ENCODE data around the gene TDRD3.

TDRD3 gene

GRCh38 chr13:60583196-60583888 lies 186.3 kb downstream of the TDRD3 start:
- DNase-seq = no peak

GRCh38 chr13:60583911-60584753 lies 187.1 kb downstream of the TDRD3 start:
- no peak for DNase-seq

- no peak for DNase-seq
These were observed 188.0 kb downstream of the TDRD3 start for GRCh38 chr13:60584976-60585375.

- DNase-seq = peak; percentile 5
These were observed 194.1 kb downstream of the TDRD3 start for GRCh38 chr13:60590800-60591747.

GRCh38 chr13:60603049-60603448 lies 206.0 kb downstream of the TDRD3 start:
- no peak for DNase-seq

GRCh38 chr13:60604058-60604457 lies 207.0 kb downstream of the TDRD3 start:
- DNase-seq = no peak

GRCh38 chr13:60608954-60609353 lies 211.9 kb downstream of the TDRD3 start:
- no peak for DNase-seq

- DNase-seq = no peak
These were observed 214.5 kb downstream of the TDRD3 start for GRCh38 chr13:60611523-60611922.

- DNase-seq = no peak
These were observed 215.6 kb downstream of the TDRD3 start for GRCh38 chr13:60612593-60612992.

GRCh38 chr13:60613080-60613479 lies 216.1 kb downstream of the TDRD3 start:
- no peak for DNase-seq

- DNase-seq = no peak
These were observed 221.1 kb downstream of the TDRD3 start for GRCh38 chr13:60617991-60618733.

- DNase-seq = no peak
These were observed 222.4 kb downstream of the TDRD3 start for GRCh38 chr13:60619461-60619860.

GRCh38 chr13:60620611-60621395 lies 223.8 kb downstream of the TDRD3 start:
- DNase-seq = no peak

- no peak for DNase-seq
These were observed 226.1 kb downstream of the TDRD3 start for GRCh38 chr13:60623151-60623550.

All from NCI-H1092 treated with DMSO at 0.1 percent for 48 hours (cell line).